Measurements from ENCODE around the gene GJC1. TPM values are rescaled to one million over a fixed set of nuclear protein-coding genes. Genes with fewer than 3 reads are reported as not detected.

The GJC1 gene
- total and polyA plus RNA-seq, 9 of the 15 experiments (the other 6 are each of a cell fraction or from before 2014, with no cell fraction given): 0.04 to 1.4 (median 0.18) TPM; not detected in 1

DNA sequence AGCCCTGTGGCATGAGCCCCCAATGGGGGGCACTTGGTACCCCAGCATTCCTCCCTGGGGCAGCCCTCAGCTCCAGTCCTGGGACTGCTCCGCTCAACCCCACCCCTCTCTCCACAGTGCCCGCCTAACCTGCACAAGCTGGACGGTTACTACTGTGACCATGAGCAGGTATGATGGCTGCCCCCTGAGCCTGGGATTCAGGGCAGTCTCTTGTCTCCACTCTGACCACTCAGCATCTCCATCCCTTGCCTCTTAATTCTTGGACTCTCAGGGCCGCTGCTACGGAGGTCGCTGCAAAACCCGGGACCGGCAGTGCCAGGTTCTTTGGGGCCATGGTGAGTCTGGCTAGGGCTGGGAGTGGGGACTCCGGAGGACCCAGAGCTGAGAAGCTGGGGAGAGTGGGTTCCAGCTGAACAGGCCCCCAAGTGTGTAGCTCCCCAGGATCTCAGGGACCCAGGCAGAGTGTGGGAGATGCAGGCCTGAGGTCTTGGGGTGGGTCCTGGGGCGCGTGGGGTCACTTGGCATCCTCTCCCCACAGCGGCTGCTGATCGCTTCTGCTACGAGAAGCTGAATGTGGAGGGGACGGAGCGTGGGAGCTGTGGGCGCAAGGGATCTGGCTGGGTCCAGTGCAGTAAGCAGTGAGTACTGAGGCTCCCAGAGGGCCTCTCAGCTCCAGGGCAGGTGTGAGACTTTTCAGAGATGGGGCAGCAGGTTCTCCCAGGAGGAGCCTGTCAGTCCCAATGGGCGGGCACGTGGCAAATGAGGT lies 53.3 kb downstream of the GJC1 start:
- intact Hi-C loops (cut with micrococcal nuclease) (loop anchor here (5.0 to 10.0 kb wide), 4 partner anchors 65 to 355 kb away; partner anchors contain the start of gene PLCD3), in situ Hi-C loops (cut with MboI) (loop anchor here (10.0 kb wide), 1 partner anchor 238 kb away; no protein-coding TSS in a partner anchor)
- H3K9ac ChIP-seq (ENCODE audit: insufficient read depth in 1 of 2, low read depth in 2 of 2, low read length in 2 of 2): no peak overlapping the region
- no peaks in the 10 kb centered on the region for H3K36me3 ChIP-seq (ENCODE audit: control insufficient read depth, insufficient read depth, low read length)
- peaks cover 10 to 69% of the 10 kb centered on the region in 2 experiments; a peak in 4 of 5 replicates for H3K4me1 ChIP-seq (replicated peaks in 1 of 2; ENCODE audit: control insufficient read depth in 2 of 2, insufficient read depth in 2 of 2, low read length in 2 of 2)
- H3K27me3 ChIP-seq (ENCODE audit: control insufficient read depth in 2 of 2, insufficient read depth in 2 of 2, low read length in 2 of 2): peaks cover 6 to 36% of the 10 kb centered on the region in 2 experiments; a peak in 4 of 5 replicates
- H3K79me2 ChIP-seq (ENCODE audit: control insufficient read depth, insufficient read depth, low read length): no peaks in the 10 kb centered on the region
- H3K4me2 ChIP-seq (ENCODE audit: insufficient read depth, low read length): no peak overlapping the region
- DNase-seq (ENCODE audit: extremely low read depth in 1 of 4, low spot score in 3 of 4) (no peak), FAIRE-seq (no peak), ATAC-seq (no peak)
- H3K27ac ChIP-seq (ENCODE audit: extremely low read depth, low read depth, low read length): no peak overlapping the region
- ChIA-PET CTCF (ENCODE audit: low intra/inter-chr PET ratio) (interaction anchor here (1.6 kb wide), 1 partner anchor 322 kb away, joined by 6 read pairs; no protein-coding TSS in a partner anchor), POLR2A (interaction anchor here (0.6 to 1.3 kb wide), 5 partner anchors 13 to 342 kb away, joined by 3 to 5 read pairs (median 3); no protein-coding TSS in a partner anchor)
- H3K9me3 ChIP-seq (replicated peaks; ENCODE audit: control insufficient read depth, insufficient read depth, low read depth, low read length): no peaks in the 10 kb centered on the region
- WGBS (ENCODE audit: insufficient coverage, low coverage, missing lambda C conversion rate): 22% methylated on average over 16 of the region's 19 CpGs
- H4K20me1 ChIP-seq (replicated peaks; ENCODE audit: control insufficient read depth, insufficient read depth, low read length): peaks cover 5% of the 10 kb centered on the region
- H3K4me3 ChIP-seq: no peak overlapping the region
- no TSS peak for BruUV-seq (replicated peaks)
- TF ChIP-seq HCFC1 (IDR thresholded peaks at IDR 0.05; ENCODE audit: low read depth, low read length) (no peak), GTF2A2 (tag; IDR thresholded peaks at IDR 0.05) (no peak), IFI16 (CRISPR knock-in tag; IDR thresholded peaks at IDR 0.05) (no peak), TBL1XR1 (IDR thresholded peaks at IDR 0.05; ENCODE audit: low read length in 2 of 2) (no peak), PTTG1 (tag; IDR thresholded peaks at IDR 0.05; ENCODE audit: low read depth) (no peak), ZNF561 (CRISPR knock-in tag; conservative IDR thresholded peaks at IDR 0.05) (no peak), ARHGAP35 (IDR thresholded peaks at IDR 0.05; ENCODE audit: partially characterized antibody) (no peak), ZNF212 (CRISPR knock-in tag; IDR thresholded peaks at IDR 0.05) (no peak), ELF1 (tag; IDR thresholded peaks at IDR 0.05) (no peak)
- TF ChIP-seq, protein P1, sequence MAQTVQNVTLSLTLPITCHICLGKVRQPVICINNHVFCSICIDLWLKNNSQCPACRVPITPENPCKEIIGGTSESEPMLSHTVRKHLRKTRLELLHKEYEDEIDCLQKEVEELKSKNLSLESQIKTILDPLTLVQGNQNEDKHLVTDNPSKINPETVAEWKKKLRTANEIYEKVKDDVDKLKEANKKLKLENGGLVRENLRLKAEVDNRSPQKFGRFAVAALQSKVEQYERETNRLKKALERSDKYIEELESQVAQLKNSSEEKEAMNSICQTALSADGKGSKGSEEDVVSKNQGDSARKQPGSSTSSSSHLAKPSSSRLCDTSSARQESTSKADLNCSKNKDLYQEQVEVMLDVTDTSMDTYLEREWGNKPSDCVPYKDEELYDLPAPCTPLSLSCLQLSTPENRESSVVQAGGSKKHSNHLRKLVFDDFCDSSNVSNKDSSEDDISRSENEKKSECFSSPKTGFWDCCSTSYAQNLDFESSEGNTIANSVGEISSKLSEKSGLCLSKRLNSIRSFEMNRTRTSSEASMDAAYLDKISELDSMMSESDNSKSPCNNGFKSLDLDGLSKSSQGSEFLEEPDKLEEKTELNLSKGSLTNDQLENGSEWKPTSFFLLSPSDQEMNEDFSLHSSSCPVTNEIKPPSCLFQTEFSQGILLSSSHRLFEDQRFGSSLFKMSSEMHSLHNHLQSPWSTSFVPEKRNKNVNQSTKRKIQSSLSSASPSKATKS (CRISPR knock-in tag; IDR thresholded peaks at IDR 0.05): no peak
- TF ChIP-seq, protein P2, sequence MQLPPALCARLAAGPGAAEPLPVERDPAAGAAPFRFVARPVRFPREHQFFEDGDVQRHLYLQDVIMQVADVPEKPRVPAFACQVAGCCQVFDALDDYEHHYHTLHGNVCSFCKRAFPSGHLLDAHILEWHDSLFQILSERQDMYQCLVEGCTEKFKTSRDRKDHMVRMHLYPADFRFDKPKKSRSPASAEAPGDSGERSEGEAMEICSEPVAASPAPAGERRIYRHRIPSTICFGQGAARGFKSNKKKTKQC (CRISPR knock-in tag; IDR thresholded peaks at IDR 0.05): no peak
- H3K9me1 ChIP-seq (ENCODE audit: control insufficient read depth, insufficient read depth, low read length): no peaks in the 10 kb centered on the region
- H2AFZ ChIP-seq (ENCODE audit: low read depth, low read length): no peak overlapping the region
